Muscle of leg (tissue), 11 donors: ENCODE measurements around the gene CLIP2. TPM values are rescaled to one million over a fixed set of nuclear protein-coding genes. Genes with fewer than 3 reads are reported as not detected.
A peak's percentile ranks its signal among the peaks of the same experiment; 100 is the strongest.
"Not testable (repeated sequence)": the region's sequence is repeated elsewhere in the genome, so short reads cannot be mapped to it uniquely, and the experiment has no call there.

Experiments used
- DNase-seq: peaks from one replicate; pipeline ENCODE4 v3.0.0; 2013
- H3K27ac ChIP-seq: one replicate; pipeline ENCODE4 v1.5.1; 2013; ENCODE audit warnings: mild to moderate bottlenecking, low read length, control low read depth
- H3K27me3 ChIP-seq: one replicate; pipeline ENCODE4 v1.6.1; 2013; ENCODE audit warnings: low read length; ENCODE audit not compliant: control insufficient read depth, insufficient read depth
- H3K36me3 ChIP-seq: one replicate; pipeline ENCODE4 v1.6.1; 2013; ENCODE audit warnings: low read length; ENCODE audit not compliant: control insufficient read depth, insufficient read depth
- H3K4me1 ChIP-seq: one replicate; pipeline ENCODE4 v1.6.1; 2013; ENCODE audit warnings: low read length; ENCODE audit not compliant: control insufficient read depth, insufficient read depth
- H3K4me3 ChIP-seq: one replicate; pipeline ENCODE4 v1.5.1; 2013; ENCODE audit warnings: low read length, control low read depth
- H3K9me3 ChIP-seq: replicated peaks from 2 replicates; pipeline ENCODE4 v1.6.1; 2013; ENCODE audit warnings: low read depth, low read length; ENCODE audit not compliant: control insufficient read depth
- whole genome bisulfite sequencing: methylation state at CpG from one replicate; pipeline ENCODE4 v1.1.5; 2013; ENCODE audit warnings: missing lambda C conversion rate; ENCODE audit not compliant: insufficient coverage; 5-methylcytosine and 5-hydroxymethylcytosine counted together
- polyA plus RNA-seq, 8 donors: library from polyadenylated mRNA; unstranded; fragments of 120-200 nt; gene quantifications; one replicate each; pipeline versions ENCODE4 v1.2.1 to v1.2.3, GENCODE V29; 2013; ENCODE audit warnings: inconsistent platforms in 1 of 8, low replicate concordance in 1 of 8; ENCODE audit not compliant: insufficient read length in 8 of 8, insufficient read depth in 1 of 8
- total RNA-seq: library from RNA; stranded (reverse); fragments of 120-200 nt; gene quantifications from one replicate; pipeline ENCODE4 v1.2.4, GENCODE V29; 2013

The CLIP2 gene
- total and polyA plus RNA-seq, 9 donors = 11.0 to 30.3 (median 21.1) TPM

GRCh38 chr7:74344132-74344496 lies 54.9 kb downstream of the CLIP2 start:
- 100% methylated on average over 2 of the region's 2 CpGs for WGBS
- no peak for DNase-seq
- no peaks in the 10 kb centered on the region for H3K9me3 ChIP-seq

GRCh38 chr7:74344786-74345185 lies 55.6 kb downstream of the CLIP2 start:
- H3K4me1 ChIP-seq = peaks cover 3% of the 10 kb centered on the region
- H3K36me3 ChIP-seq = peaks cover 26% of the 10 kb centered on the region
- no peak overlapping the region for H3K27ac ChIP-seq
- H3K27me3 ChIP-seq = no peaks in the 10 kb centered on the region
- DNase-seq = peak; percentile 32
- 80% methylated on average over 1 of the region's 2 CpGs for WGBS
- H3K9me3 ChIP-seq = no peaks in the 10 kb centered on the region
- no peak overlapping the region for H3K4me3 ChIP-seq

More at GRCh38 chr7:74344132-74344496, 54.9 kb downstream of the CLIP2 start:
- Histone ChIP-seq H3K4me1 (peaks cover 3% of the 10 kb centered on the region), H3K27me3 (no peaks in the 10 kb centered on the region), H3K27ac (no peak overlapping the region), H3K36me3 (peaks cover 27% of the 10 kb centered on the region), H3K4me3 (no peak overlapping the region)

- H3K9me3 ChIP-seq = no peaks in the 10 kb centered on the region
- no peak overlapping the region for H3K4me3 ChIP-seq
- no peak overlapping the region for H3K27ac ChIP-seq
- no peak for DNase-seq
- peaks cover 20% of the 10 kb centered on the region for H3K36me3 ChIP-seq
- peaks cover 3% of the 10 kb centered on the region for H3K4me1 ChIP-seq
- no peaks in the 10 kb centered on the region for H3K27me3 ChIP-seq
- 92% methylated on average over 1 of the region's 2 CpGs for WGBS
These were observed 56.8 kb downstream of the CLIP2 start for GRCh38 chr7:74345970-74346369.

GRCh38 chr7:74349621-74350020 lies 60.4 kb downstream of the CLIP2 start:
- 86% methylated on average over 6 of the region's 10 CpGs for WGBS
- no peaks in the 10 kb centered on the region for H3K9me3 ChIP-seq

GRCh38 chr7:74350751-74351150 lies 61.5 kb downstream of the CLIP2 start:
- Histone ChIP-seq H3K9me3 (peaks cover 2% of the 10 kb centered on the region), H3K27ac (no peak overlapping the region), H3K4me3 (no peak overlapping the region), H3K4me1 (no peaks in the 10 kb centered on the region), H3K27me3 (no peaks in the 10 kb centered on the region), H3K36me3 (peaks cover 19% of the 10 kb centered on the region)
- no peak for DNase-seq
- 100% methylated on average over 1 of the region's 1 CpG for WGBS

More at GRCh38 chr7:74349621-74350020, 60.4 kb downstream of the CLIP2 start:
- Histone ChIP-seq H3K4me3 (no peak overlapping the region), H3K27ac (no peak overlapping the region), H3K4me1 (no peaks in the 10 kb centered on the region), H3K27me3 (no peaks in the 10 kb centered on the region), H3K36me3 (peaks cover 11% of the 10 kb centered on the region)
- DNase-seq = no peak

- Histone ChIP-seq H3K4me1 (no peaks in the 10 kb centered on the region), H3K9me3 (peaks cover 10% of the 10 kb centered on the region), H3K4me3 (no peak overlapping the region), H3K27ac (no peak overlapping the region), H3K36me3 (peaks cover 28% of the 10 kb centered on the region), H3K27me3 (no peaks in the 10 kb centered on the region)
- 72% methylated on average over 2 of the region's 3 CpGs for WGBS
- no peak for DNase-seq
These were observed 62.6 kb downstream of the CLIP2 start for GRCh38 chr7:74351836-74352235.

- DNase-seq, H3K27ac ChIP-seq, H3K4me3 ChIP-seq, H3K27me3 ChIP-seq, H3K4me1 ChIP-seq: not testable (repeated sequence)
- Histone ChIP-seq H3K36me3 (peaks cover 32% of the 10 kb centered on the region), H3K9me3 (peaks cover 10% of the 10 kb centered on the region)
- WGBS = no CpG with 5 or more reads among the region's 4 CpGs
These were observed 63.4 kb downstream of the CLIP2 start for GRCh38 chr7:74352551-74353138.

- Histone ChIP-seq H3K27me3 (no peaks in the 10 kb centered on the region), H3K4me3 (no peak overlapping the region), H3K4me1 (no peaks in the 10 kb centered on the region), H3K36me3 (peaks cover 32% of the 10 kb centered on the region), H3K27ac (no peak overlapping the region), H3K9me3 (peaks cover 10% of the 10 kb centered on the region)
- no peak for DNase-seq
- 100% methylated on average over 4 of the region's 6 CpGs for WGBS
These were observed 64.8 kb downstream of the CLIP2 start for GRCh38 chr7:74354009-74354408.

GRCh38 chr7:74355091-74355490 lies 65.9 kb downstream of the CLIP2 start:
- peaks cover 10% of the 10 kb centered on the region for H3K9me3 ChIP-seq
- H3K27me3 ChIP-seq = no peaks in the 10 kb centered on the region
- peaks cover 38% of the 10 kb centered on the region for H3K36me3 ChIP-seq
- H3K4me3 ChIP-seq = no peak overlapping the region
- DNase-seq = no peak
- 87% methylated on average over 4 of the region's 4 CpGs for WGBS
- H3K4me1 ChIP-seq = no peaks in the 10 kb centered on the region
- H3K27ac ChIP-seq = no peak overlapping the region

GRCh38 chr7:74356589-74357315 lies 67.5 kb downstream of the CLIP2 start:
- H3K27me3 ChIP-seq = no peaks in the 10 kb centered on the region
- H3K4me1 ChIP-seq = no peaks in the 10 kb centered on the region
- H3K36me3 ChIP-seq = peaks cover 46% of the 10 kb centered on the region
- H3K27ac ChIP-seq = no peak overlapping the region
- peaks cover 10% of the 10 kb centered on the region for H3K9me3 ChIP-seq
- DNase-seq = no peak
- H3K4me3 ChIP-seq = no peak overlapping the region
- 95% methylated on average over 10 of the region's 10 CpGs for WGBS
